Retinal pigment epithelial cell (primary cell): ENCODE measurements around the gene ZNF471.
A peak's percentile ranks its signal among the peaks of the same experiment; 100 is the strongest.

ENCODE experiments used
- DNase-seq: peaks from one replicate; pipeline ENCODE4 v3.0.0-alpha.2; 2010; ENCODE audit warnings: low read depth
- H3K4me3 ChIP-seq: 2 replicates; pipeline ENCODE4 v1.5.1; 2011; ENCODE audit warnings: mild to moderate bottlenecking, low read length, control low read depth, moderate library complexity
- CTCF ChIP-seq: conservative IDR thresholded peaks from 2 replicates; pipeline ENCODE4 v1.5.1; 2011; ENCODE audit warnings: low read depth, low read length, control low read depth, inconsistent platforms

ZNF471 gene

GRCh38 chr19:56547535-56547934 lies 39.9 kb downstream of the ZNF471 start:
- no peak overlapping the region for H3K4me3 ChIP-seq
- DNase-seq = no peak
- TF ChIP-seq CTCF = peak; percentile 20

- no peak overlapping the region for H3K4me3 ChIP-seq
- TF ChIP-seq CTCF = no peak
Observed at GRCh38 chr19:56554272-56554869, 46.7 kb downstream of the ZNF471 start.

GRCh38 chr19:56562766-56563165 lies 55.1 kb downstream of the ZNF471 start:
- no peak for DNase-seq
- no peak for TF ChIP-seq CTCF
- H3K4me3 ChIP-seq = no peak overlapping the region

More at GRCh38 chr19:56554272-56554869, 46.7 kb downstream of the ZNF471 start:
- DNase-seq = no peak

GRCh38 chr19:56566904-56567273 lies 59.2 kb downstream of the ZNF471 start:
- no peak for TF ChIP-seq CTCF
- peak; percentile 3 for DNase-seq
- peak overlapping the region; percentile 94 for H3K4me3 ChIP-seq

- H3K4me3 ChIP-seq = peak within 1 kb of the TSS; percentile 94
- peak; percentile 67 for DNase-seq
- TF ChIP-seq CTCF = no peak
Observed at GRCh38 chr19:56567274-56568120, 59.8 kb downstream of the ZNF471 start, which contains the start of gene ZNF470. TSS of gene ZNF470 (plus strand) at chr19:56567468. CDS start at chr19:56570312, 2,844 bp downstream.

- TF ChIP-seq CTCF = no peak
- no peak overlapping the region for H3K4me3 ChIP-seq
- no peak for DNase-seq
Observed at GRCh38 chr19:56572589-56572988, 64.9 kb downstream of the ZNF471 start.
